ENCODE data around the gene BEND6. TPM values are rescaled to one million over a fixed set of nuclear protein-coding genes. Genes with fewer than 3 reads are reported as not detected.

BEND6 gene
- 3.2 and 4.0 TPM in 2 replicates for total RNA-seq

GRCh38 chr6:56954403-56955170 lies at the start of gene BEND6:
Gene BEND6, plus strand, starts transcription at chr6:56955107. Its CDS starts 26,704 bp downstream, at chr6:56981811.

GRCh38 chr6:57046332-57047256 lies 91.7 kb downstream of the BEND6 start, which contains the start of gene KIAA1586:
Gene KIAA1586, plus strand, starts transcription at chr6:57046693. Its CDS starts 63 bp downstream, at chr6:57046756.

Other genes with a start within 250 kb of the BEND6 start
- gene KIAA1586, start 91.6 kb downstream of the BEND6 start, total RNA-seq: 5.1 and 6.0 TPM in 2 replicates
- gene ZNF451, start 135.1 kb downstream of the BEND6 start, total RNA-seq: 27.9 and 44.6 TPM in 2 replicates
- 5.8 and 8.7 TPM in 2 replicates for gene BAG2, start 217.2 kb downstream of the BEND6 start, total RNA-seq